ENCODE results near the gene ENTPD6.

Gene ENTPD6

GRCh38 chr20:25209911-25210310, 14.4 kb downstream of the ENTPD6 start:
- no peak for DNase-seq

GRCh38 chr20:25211273-25211672, 15.8 kb downstream of the ENTPD6 start:
- no peak for DNase-seq

GRCh38 chr20:25212242-25212641, 16.7 kb downstream of the ENTPD6 start:
- DNase-seq = no peak

GRCh38 chr20:25213566-25214425, 18.3 kb downstream of the ENTPD6 start:
- no peak for DNase-seq

GRCh38 chr20:25214426-25214790, 18.9 kb downstream of the ENTPD6 start:
- no peak for DNase-seq

- DNase-seq = no peak
Measured at GRCh38 chr20:25214819-25215218, 19.3 kb downstream of the ENTPD6 start.

- no peak for DNase-seq
Measured at GRCh38 chr20:25215521-25215920, 20.0 kb downstream of the ENTPD6 start.

- no peak for DNase-seq
Measured at GRCh38 chr20:25216199-25216945, 20.9 kb downstream of the ENTPD6 start.

GRCh38 chr20:25217161-25218108, 21.9 kb downstream of the ENTPD6 start:
- no peak for DNase-seq

GRCh38 chr20:25218109-25218486, 22.6 kb downstream of the ENTPD6 start:
- DNase-seq = no peak

- DNase-seq = no peak
Measured at GRCh38 chr20:25218492-25218891, 23.0 kb downstream of the ENTPD6 start.

GRCh38 chr20:25219365-25219764, 23.9 kb downstream of the ENTPD6 start:
- no peak for DNase-seq

- DNase-seq = no peak
Measured at GRCh38 chr20:25220021-25220730, 24.7 kb downstream of the ENTPD6 start.

- no peak for DNase-seq
Measured at GRCh38 chr20:25220810-25221591, 25.5 kb downstream of the ENTPD6 start.

GRCh38 chr20:25221592-25222460, 26.3 kb downstream of the ENTPD6 start:
- DNase-seq = no peak

- DNase-seq = no peak
Measured at GRCh38 chr20:25222461-25223178, 27.1 kb downstream of the ENTPD6 start.

- DNase-seq = no peak
Measured at GRCh38 chr20:25223179-25223661, 27.7 kb downstream of the ENTPD6 start.

- DNase-seq = no peak
Measured at GRCh38 chr20:25223765-25224720, 28.5 kb downstream of the ENTPD6 start.
